Fibroblast of villous mesenchyme (primary cell): ENCODE results near the gene SLC27A6. TPM values are rescaled to one million over a fixed set of nuclear protein-coding genes. Genes with fewer than 3 reads are reported as not detected.
"Not testable (repeated sequence)": the region's sequence is repeated elsewhere in the genome, so short reads cannot be mapped to it uniquely, and the experiment has no call there.

ENCODE experiments used
- DNase-seq: peaks from one replicate; pipeline ENCODE4 v3.0.0-alpha.2; 2010; ENCODE audit warnings: low read depth
- H3K4me3 ChIP-seq: 2 replicates; pipeline ENCODE4 v1.5.1; 2011; ENCODE audit warnings: low read depth, mild to moderate bottlenecking, low read length
- CTCF ChIP-seq: IDR thresholded peaks from 2 replicates; pipeline ENCODE4 v1.5.1; 2012; ENCODE audit warnings: low read depth, mild to moderate bottlenecking, low read length; ENCODE audit not compliant: insufficient read depth
- total RNA-seq: library from RNA; depleted of rRNA; stranded (reverse); fragments of >200 nt; gene quantifications from 2 replicates; pipeline ENCODE4 v1.2.3, GENCODE V29; 2012

SLC27A6 gene
- total RNA-seq, 1 donor = under 0.01 TPM

- H3K4me3 ChIP-seq = no peak overlapping the region
- no peak for TF ChIP-seq CTCF
- no peak for DNase-seq
Observed at GRCh38 chr5:129022599-129022998, 57.3 kb downstream of the SLC27A6 start.

- no peak for TF ChIP-seq CTCF
- no peak for DNase-seq
- no peak overlapping the region for H3K4me3 ChIP-seq
Observed at GRCh38 chr5:129027260-129027659, 62.0 kb downstream of the SLC27A6 start.

- TF ChIP-seq CTCF = no peak
- DNase-seq = no peak
- H3K4me3 ChIP-seq = no peak overlapping the region
Observed at GRCh38 chr5:129031886-129032683, 66.8 kb downstream of the SLC27A6 start.

GRCh38 chr5:129036257-129036656 is 71.0 kb downstream of the SLC27A6 start:
- H3K4me3 ChIP-seq = not testable (repeated sequence)

GRCh38 chr5:129041196-129041881 is 76.1 kb downstream of the SLC27A6 start:
- no peak for TF ChIP-seq CTCF
- no peak for DNase-seq
- H3K4me3 ChIP-seq = no peak overlapping the region

More at GRCh38 chr5:129036257-129036656, 71.0 kb downstream of the SLC27A6 start:
- not testable (repeated sequence) for DNase-seq

- no peak for DNase-seq
- TF ChIP-seq CTCF = no peak
- no peak overlapping the region for H3K4me3 ChIP-seq
Observed at GRCh38 chr5:129042306-129042705, 77.0 kb downstream of the SLC27A6 start.

GRCh38 chr5:129043894-129044293 is 78.6 kb downstream of the SLC27A6 start:
- TF ChIP-seq CTCF = no peak
- H3K4me3 ChIP-seq = no peak overlapping the region
- no peak for DNase-seq
